ENCODE measurements around the gene PHPT1. TPM values are rescaled to one million over a fixed set of nuclear protein-coding genes. Genes with fewer than 3 reads are reported as not detected.
A peak's percentile ranks its signal among the peaks of the same experiment; 100 is the strongest.

PHPT1 gene
- total RNA-seq, 2 donors from 2014 or later, result 71.5 to 108 TPM

- no peak for ATAC-seq
- Mint-ChIP-seq H3K9me3 (no peaks in the 10 kb centered on the region), H3K27me3 (no peaks in the 10 kb centered on the region), H3K27ac (no peak overlapping the region), H3K36me3 (no peaks in the 10 kb centered on the region), H3K4me1 (ENCODE audit: low read depth in 2 of 2) (peaks cover 8 to 17% of the 10 kb centered on the region in 2 donors), H3K4me3 (no peak overlapping the region)
- no peak for DNase-seq (ENCODE audit: low spot score)
Measured at GRCh38 chr9:136846376-136847087, 2.7 kb upstream of the PHPT1 start.

DNA sequence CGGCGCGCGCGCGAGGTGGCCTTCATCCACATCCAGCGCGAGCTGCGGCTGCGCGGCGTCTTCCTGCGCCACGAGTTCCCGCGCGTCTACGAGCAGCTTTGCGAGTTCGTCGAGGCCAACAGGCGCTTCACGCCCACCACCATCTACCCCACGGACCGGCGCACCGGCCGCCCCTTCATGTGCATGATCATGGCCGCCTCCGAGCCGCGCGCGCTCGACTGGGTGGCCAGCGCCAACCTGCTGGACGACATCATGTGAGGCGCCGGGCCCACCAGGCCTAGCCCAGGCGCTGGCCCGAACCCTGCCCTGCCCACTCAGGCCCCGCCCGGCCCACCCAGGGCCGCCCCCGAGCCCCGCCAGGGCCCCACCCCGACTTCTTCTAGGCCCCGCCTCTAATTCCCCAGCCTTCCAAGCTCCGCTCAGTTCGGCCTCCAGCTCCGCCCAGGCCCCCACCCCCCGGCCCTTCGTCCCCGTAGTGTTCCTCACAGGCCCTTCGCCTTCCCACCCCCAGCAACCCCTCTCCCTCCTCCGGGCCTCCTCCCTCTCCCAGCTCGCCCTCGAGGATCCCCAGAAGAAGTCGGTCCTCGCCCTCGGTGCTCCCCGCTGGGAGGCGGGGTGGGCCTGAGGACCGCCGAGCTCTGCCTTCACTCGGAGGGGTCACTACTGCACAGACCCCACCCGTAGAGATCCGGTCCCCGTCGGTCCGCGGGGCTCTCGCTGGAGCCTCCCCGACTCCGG lies 2.0 kb upstream of the PHPT1 start:
- no peak for ATAC-seq
- DNase-seq (ENCODE audit: low spot score), result no peak
- H3K27ac Mint-ChIP-seq, result peak overlapping the region; percentile 83 to 93
- H3K4me3 Mint-ChIP-seq, result peak overlapping the region; percentile 98
- no peaks in the 10 kb centered on the region for H3K9me3 Mint-ChIP-seq
- H3K4me1 Mint-ChIP-seq (ENCODE audit: low read depth in 2 of 2), result peaks cover 8 to 16% of the 10 kb centered on the region in 2 donors
- no peaks in the 10 kb centered on the region for H3K36me3 Mint-ChIP-seq
- H3K27me3 Mint-ChIP-seq, result no peaks in the 10 kb centered on the region

DNA sequence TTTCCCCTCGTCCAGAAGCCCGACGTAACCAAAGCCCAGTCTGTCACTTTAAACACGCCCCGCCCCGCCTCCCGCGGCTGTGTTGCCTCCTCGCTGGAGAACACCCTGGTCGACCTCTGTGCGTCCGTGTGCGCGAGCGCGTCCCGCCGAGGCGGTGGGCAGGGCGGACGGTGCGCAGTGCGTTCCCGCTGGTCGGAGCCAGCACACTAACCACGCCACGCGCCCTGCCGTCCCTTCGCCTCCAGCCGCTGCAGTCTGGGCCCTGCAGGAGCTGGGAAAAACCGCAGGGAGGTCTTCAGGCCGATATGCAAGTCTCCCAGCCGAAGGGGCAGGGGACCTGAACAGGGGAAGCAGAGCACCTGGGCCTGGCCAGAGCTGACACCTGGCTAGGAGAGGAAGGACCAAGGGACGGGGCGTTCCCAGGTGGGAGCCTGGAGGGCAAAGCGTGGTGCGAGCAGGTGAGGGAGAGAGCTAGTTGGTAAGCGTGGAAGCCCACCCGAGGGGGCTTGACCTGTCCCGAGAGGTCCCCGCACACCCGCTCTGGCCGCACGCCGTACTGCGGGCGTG lies 1.3 kb upstream of the PHPT1 start:
- Mint-ChIP-seq H3K27me3 (no peaks in the 10 kb centered on the region), H3K36me3 (no peaks in the 10 kb centered on the region), H3K27ac (peak overlapping the region; percentile 83 to 93), H3K9me3 (no peaks in the 10 kb centered on the region), H3K4me1 (ENCODE audit: low read depth in 2 of 2) (peaks cover 8 to 14% of the 10 kb centered on the region in 2 donors), H3K4me3 (peak overlapping the region; percentile 98)
- peak; percentile 57 to 64 for ATAC-seq
- DNase-seq (ENCODE audit: low spot score), result peak; percentile 92

DNA sequence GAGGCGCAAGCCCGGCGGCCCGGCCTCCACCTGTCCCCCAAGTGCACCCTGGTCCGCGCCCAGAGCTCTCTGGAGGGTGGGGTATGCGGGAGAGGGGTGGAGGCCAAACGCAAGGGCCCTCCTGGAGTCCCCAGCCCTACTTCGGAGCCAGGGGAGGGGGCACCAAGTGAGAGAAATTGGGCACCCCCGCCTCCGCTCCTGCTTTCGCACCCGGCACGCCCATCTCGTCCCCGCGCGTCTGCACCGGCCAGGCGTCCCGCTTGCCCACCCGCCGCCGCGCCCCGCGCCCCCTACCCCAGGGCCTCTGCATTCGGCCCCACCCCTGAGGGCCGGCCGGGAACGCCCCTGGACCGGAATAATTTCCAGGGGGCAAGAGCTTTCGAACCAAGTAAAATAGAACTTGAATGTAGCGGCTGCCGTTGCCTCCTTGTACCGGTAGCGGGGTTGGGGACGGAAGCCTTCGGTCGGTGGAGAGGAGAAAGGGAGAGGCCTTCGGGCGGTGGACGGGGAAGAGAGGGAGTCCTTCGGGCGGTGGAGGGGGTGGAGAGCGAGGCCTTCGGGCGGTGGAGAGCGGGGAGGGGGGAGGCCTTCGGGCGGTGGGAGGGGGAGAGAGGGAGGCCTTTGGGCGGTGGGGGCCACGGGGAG lies 694 bp upstream of the PHPT1 start:
- no peak for DNase-seq (ENCODE audit: low spot score)
- peak in 1 of 2 donors; percentile 3 for ATAC-seq
- peak overlapping the region; percentile 83 to 93 for H3K27ac Mint-ChIP-seq
- peaks cover 8 to 14% of the 10 kb centered on the region in 2 donors for H3K4me1 Mint-ChIP-seq (ENCODE audit: low read depth in 2 of 2)
- no peaks in the 10 kb centered on the region for H3K9me3 Mint-ChIP-seq
- H3K27me3 Mint-ChIP-seq, result no peaks in the 10 kb centered on the region
- no peaks in the 10 kb centered on the region for H3K36me3 Mint-ChIP-seq
- peak overlapping the region; percentile 98 for H3K4me3 Mint-ChIP-seq

- Mint-ChIP-seq H3K9me3 (no peaks in the 10 kb centered on the region), H3K4me3 (peak overlapping the region; percentile 98), H3K27ac (peak overlapping the region; percentile 83 to 85), H3K27me3 (no peaks in the 10 kb centered on the region), H3K4me1 (ENCODE audit: low read depth in 2 of 2) (peaks cover 8 to 14% of the 10 kb centered on the region in 2 donors), H3K36me3 (no peaks in the 10 kb centered on the region)
- DNase-seq (ENCODE audit: low spot score), result no peak
- no peak for ATAC-seq
Measured at GRCh38 chr9:136849960-136850865, 1.0 kb downstream of the PHPT1 start.

GRCh38 chr9:136850866-136851775 lies 1.9 kb downstream of the PHPT1 start:
- H3K27me3 Mint-ChIP-seq, result no peaks in the 10 kb centered on the region
- DNase-seq (ENCODE audit: low spot score) (no peak), ATAC-seq (no peak)
- H3K4me3 Mint-ChIP-seq, result peak overlapping the region; percentile 47
- H3K27ac Mint-ChIP-seq, result no peak overlapping the region
- H3K36me3 Mint-ChIP-seq, result no peaks in the 10 kb centered on the region
- H3K9me3 Mint-ChIP-seq, result no peaks in the 10 kb centered on the region
- H3K4me1 Mint-ChIP-seq (ENCODE audit: low read depth in 2 of 2), result peaks cover 8 to 14% of the 10 kb centered on the region in 2 donors

GRCh38 chr9:136851941-136852663 lies 2.9 kb downstream of the PHPT1 start, which contains the start of gene MAMDC4:
TSS of gene MAMDC4 (plus strand) at chr9:136852346. CDS start at chr9:136852417, 71 bp downstream.
- DNase-seq (ENCODE audit: low spot score) (no peak), ATAC-seq (no peak)
- no peak within 1 kb of the TSS for H3K4me3 Mint-ChIP-seq
- H3K36me3 Mint-ChIP-seq, result no peaks in the 10 kb centered on the region
- no peaks in the 10 kb centered on the region for H3K27me3 Mint-ChIP-seq
- no peaks in the 10 kb centered on the region for H3K9me3 Mint-ChIP-seq
- no peak within 1 kb of the TSS for H3K27ac Mint-ChIP-seq
- peaks cover 8 to 11% of the 10 kb centered on the region in 2 donors for H3K4me1 Mint-ChIP-seq (ENCODE audit: low read depth in 2 of 2)

- ATAC-seq (no peak), DNase-seq (ENCODE audit: low spot score) (peak; percentile 51)
- Mint-ChIP-seq H3K36me3 (no peaks in the 10 kb centered on the region), H3K4me3 (no peak overlapping the region), H3K27ac (no peak overlapping the region), H3K27me3 (no peaks in the 10 kb centered on the region), H3K9me3 (no peaks in the 10 kb centered on the region), H3K4me1 (ENCODE audit: low read depth in 2 of 2) (peaks cover 2 to 5% of the 10 kb centered on the region in 2 donors)
Measured at GRCh38 chr9:136852664-136853595, 3.7 kb downstream of the PHPT1 start.

GRCh38 chr9:136853596-136854112 lies 4.4 kb downstream of the PHPT1 start:
- Mint-ChIP-seq H3K36me3 (no peaks in the 10 kb centered on the region), H3K27ac (no peak overlapping the region), H3K9me3 (no peaks in the 10 kb centered on the region), H3K27me3 (no peaks in the 10 kb centered on the region), H3K4me1 (ENCODE audit: low read depth in 2 of 2) (peaks cover 0 to 3% of the 10 kb centered on the region in 2 donors), H3K4me3 (no peak overlapping the region)
- no peak for DNase-seq (ENCODE audit: low spot score)
- no peak for ATAC-seq

DNA sequence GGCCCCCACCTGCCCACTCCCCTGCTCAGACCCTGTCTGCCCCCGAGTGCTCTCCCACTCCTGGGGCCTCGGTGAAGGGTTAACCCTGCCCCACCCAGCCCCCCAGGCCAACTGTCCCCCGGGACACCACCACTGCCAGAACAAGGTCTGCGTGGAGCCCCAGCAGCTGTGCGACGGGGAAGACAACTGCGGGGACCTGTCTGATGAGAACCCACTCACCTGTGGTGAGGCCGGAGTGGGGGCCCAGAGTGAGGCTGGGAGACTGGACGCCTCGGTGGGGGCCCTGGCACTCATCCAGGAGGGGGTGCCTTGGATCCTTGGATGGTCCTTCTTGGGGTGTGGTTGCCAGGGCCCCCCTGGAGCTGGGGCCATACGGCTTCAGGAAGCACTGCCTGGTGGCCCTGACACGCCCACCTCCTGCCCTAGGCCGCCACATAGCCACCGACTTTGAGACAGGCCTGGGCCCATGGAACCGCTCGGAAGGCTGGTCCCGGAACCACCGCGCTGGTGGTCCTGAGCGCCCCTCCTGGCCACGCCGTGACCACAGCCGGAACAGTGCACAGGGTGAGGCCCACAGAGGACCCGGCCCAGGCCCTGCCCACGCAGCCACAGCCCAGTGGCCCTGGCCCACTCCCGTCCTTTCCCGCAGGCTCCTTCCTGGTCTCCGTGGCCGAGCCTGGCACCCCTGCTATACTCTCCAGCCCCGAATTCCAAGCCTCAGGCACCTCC lies 5.1 kb downstream of the PHPT1 start:
- ATAC-seq, result no peak
- Mint-ChIP-seq H3K9me3 (no peaks in the 10 kb centered on the region), H3K36me3 (no peaks in the 10 kb centered on the region), H3K27ac (no peak overlapping the region), H3K27me3 (no peaks in the 10 kb centered on the region), H3K4me1 (ENCODE audit: low read depth in 2 of 2) (peaks cover 0 to 3% of the 10 kb centered on the region in 2 donors), H3K4me3 (no peak overlapping the region)
- DNase-seq (ENCODE audit: low spot score), result peak; percentile 59

Measured in natural killer cell treated with Interleukin-12 subunit alpha and Interleukin-12 subunit beta and Interleukin-15 and Interleukin-18, amount 100 ng/mL, for 72 hours (primary cell).